ENCODE measurements around the gene EYA3.

Gene EYA3

GRCh38 chr1:27945020-27945419 is 143.4 kb downstream of the EYA3 start:
- in situ Hi-C loops (cut with MboI; ENCODE audit: low sequenced_read_pairs) = no loop called here

GRCh38 chr1:27941671-27942540 is 146.5 kb downstream of the EYA3 start:
- in situ Hi-C loops (cut with MboI; ENCODE audit: low sequenced_read_pairs) = no loop called here

- in situ Hi-C loops (cut with MboI; ENCODE audit: low sequenced_read_pairs) = no loop called here
Measured at GRCh38 chr1:27940870-27941560, 147.4 kb downstream of the EYA3 start.

GRCh38 chr1:27940297-27940696 is 148.1 kb downstream of the EYA3 start:
- in situ Hi-C loops (cut with MboI; ENCODE audit: low sequenced_read_pairs) = no loop called here

- in situ Hi-C loops (cut with MboI; ENCODE audit: low sequenced_read_pairs) = no loop called here
Measured at GRCh38 chr1:27938488-27938887, 149.9 kb downstream of the EYA3 start.

GRCh38 chr1:27937524-27937836 is 150.9 kb downstream of the EYA3 start:
- in situ Hi-C loops (cut with MboI; ENCODE audit: low sequenced_read_pairs) = no loop called here

- in situ Hi-C loops (cut with MboI; ENCODE audit: low sequenced_read_pairs) = no loop called here
Measured at GRCh38 chr1:27936370-27936769, 152.0 kb downstream of the EYA3 start.

GRCh38 chr1:27935721-27936120 is 152.7 kb downstream of the EYA3 start:
- in situ Hi-C loops (cut with MboI; ENCODE audit: low sequenced_read_pairs) = no loop called here

GRCh38 chr1:27934818-27935549 is 153.4 kb downstream of the EYA3 start, which contains the start of gene SMPDL3B:
Gene SMPDL3B, plus strand, starts transcription at chr1:27935000. Its CDS starts 184 bp downstream, at chr1:27935184.
- in situ Hi-C loops (cut with MboI; ENCODE audit: low sequenced_read_pairs) = no loop called here

- in situ Hi-C loops (cut with MboI; ENCODE audit: low sequenced_read_pairs) = no loop called here
Measured at GRCh38 chr1:27931759-27932158, 156.7 kb downstream of the EYA3 start.

GRCh38 chr1:27931184-27931583 is 157.2 kb downstream of the EYA3 start:
- in situ Hi-C loops (cut with MboI; ENCODE audit: low sequenced_read_pairs) = no loop called here

- in situ Hi-C loops (cut with MboI; ENCODE audit: low sequenced_read_pairs) = no loop called here
Measured at GRCh38 chr1:27928216-27928954, 160.0 kb downstream of the EYA3 start.

- in situ Hi-C loops (cut with MboI; ENCODE audit: low sequenced_read_pairs) = no loop called here
Measured at GRCh38 chr1:27922272-27922671, 166.1 kb downstream of the EYA3 start.
